ENCODE measurements around the gene ACADVL. TPM values are rescaled to one million over a fixed set of nuclear protein-coding genes. Genes with fewer than 3 reads are reported as not detected.
A peak's percentile ranks its signal among the peaks of the same experiment; 100 is the strongest.

The ACADVL gene
- total RNA-seq, 1 experiment from 2014 or later = 283 TPM

GRCh38 chr17:7217113-7217987 lies 2.4 kb upstream of the ACADVL start:
- Histone ChIP-seq H3K79me1 (ENCODE audit: insufficient read depth, low read depth, low read length, poor library complexity, severe bottlenecking) (no peaks in the 10 kb centered on the region), H2BK15ac (ENCODE audit: low read depth, low read length) (no peak overlapping the region), H4K5ac (ENCODE audit: insufficient read length, low read depth, low read length) (no peak overlapping the region), H3K27me3 (ENCODE audit: insufficient read depth, low read length) (no peaks in the 10 kb centered on the region), H3K4me2 (ENCODE audit: insufficient read depth, insufficient read length, low read length) (peak overlapping the region; percentile 87), H2AK5ac (ENCODE audit: insufficient read length, low read length) (no peak overlapping the region), H3K4me1 (ENCODE audit: insufficient read depth, low read length) (no peaks in the 10 kb centered on the region; the same call in 1 of the 2 replicates), H3K4ac (ENCODE audit: low read depth, low read length) (no peak overlapping the region), H3K9me3 (ENCODE audit: control insufficient read depth, low read depth, low read length) (no peaks in the 10 kb centered on the region), H4K91ac (ENCODE audit: insufficient read length, low read depth, low read length) (no peak overlapping the region), H3K23ac (ENCODE audit: insufficient read length, low read depth, low read length) (no peak overlapping the region), H3K56ac (ENCODE audit: insufficient read length, low read depth, low read length) (no peak overlapping the region), H2BK5ac (ENCODE audit: insufficient read length, low read length) (no peak overlapping the region), H3K9ac (ENCODE audit: extremely low read depth, insufficient read length, low read length) (no peak overlapping the region), H3K23me2 (ENCODE audit: insufficient read length, low read depth, low read length, poor library complexity, severe bottlenecking) (peaks cover 23% of the 10 kb centered on the region), H2BK20ac (ENCODE audit: low read depth, low read length, poor library complexity, severe bottlenecking) (no peak overlapping the region), H4K20me1 (ENCODE audit: control insufficient read depth, insufficient read depth, insufficient read length) (no peaks in the 10 kb centered on the region), H2BK120ac (ENCODE audit: low read depth, low read length, poor library complexity, severe bottlenecking) (no peak overlapping the region), H3T11ph (ENCODE audit: low read length) (no peak overlapping the region), H3K14ac (ENCODE audit: insufficient read depth, low read length) (no peak overlapping the region), H2BK12ac (ENCODE audit: insufficient read length, low read depth, low read length) (no peak overlapping the region), H2AFZ (ENCODE audit: low read length) (no peak overlapping the region), H3K27ac (ENCODE audit: insufficient read length, low read depth, low read length) (no peak overlapping the region), H4K8ac (replicated peaks; ENCODE audit: insufficient read length, low read depth, low read length) (no peak overlapping the region), H3K18ac (ENCODE audit: insufficient read length, low read depth, low read length) (no peak overlapping the region), H3K79me2 (ENCODE audit: insufficient read depth, low read length) (no peaks in the 10 kb centered on the region)
- Mint-ChIP-seq H3K4me1 (peaks cover 62% of the 10 kb centered on the region in 2 experiments), H3K36me3 (ENCODE audit: insufficient read depth in 1 of 3, low read depth in 3 of 3) (peaks cover 8 to 21% (median 13%) of the 10 kb centered on the region in 3 experiments; a peak in 6 of 7 replicates), H3K4me3 (peak overlapping the region; percentile 95 to 97), H3K27me3 (ENCODE audit: low read depth) (no peaks in the 10 kb centered on the region; the same call in none of the 2 replicates), H3K9me3 (no peaks in the 10 kb centered on the region; a peak in 1 of 5 replicates), H3K27ac (peak overlapping the region in 2 of 3 experiments; percentile 77 to 86; a peak in 3 of 7 replicates)
- no peak for TF ChIP-seq CTCF (conservative IDR thresholded peaks at IDR 0.05)
- WGBS (ENCODE audit: extremely low coverage, insufficient read length, low lambda C conversion rate) = no CpG with 5 or more reads among the region's 32 CpGs
- DNase-seq = peak; percentile 75
